Measurements from ENCODE around the gene IL2RG.

The IL2RG gene

GRCh38 chrX:71107762-71108360, 3.5 kb downstream of the IL2RG start:
- peak; percentile 47 to 68 for DNase-seq

DNA sequence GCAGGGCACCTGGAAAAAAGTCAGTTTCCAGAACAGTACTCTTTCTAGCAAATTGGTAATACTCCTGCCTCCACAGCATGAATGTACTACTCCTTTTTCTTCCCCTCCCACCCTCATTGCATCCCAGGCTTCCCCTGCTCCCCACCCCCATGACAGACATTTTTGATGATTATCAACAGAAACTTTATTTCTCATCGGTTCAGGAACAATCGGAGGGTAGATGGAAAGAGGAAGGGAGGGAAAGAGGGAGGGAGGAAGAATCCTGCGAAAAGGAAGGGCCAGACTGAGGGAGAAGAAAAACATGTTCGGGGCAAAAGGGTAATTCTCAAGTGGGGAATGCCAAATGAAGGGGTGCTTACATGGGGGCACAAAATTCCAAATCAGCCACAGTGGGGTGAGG, 4.1 kb downstream of the IL2RG start:
- no peak for DNase-seq

DNA sequence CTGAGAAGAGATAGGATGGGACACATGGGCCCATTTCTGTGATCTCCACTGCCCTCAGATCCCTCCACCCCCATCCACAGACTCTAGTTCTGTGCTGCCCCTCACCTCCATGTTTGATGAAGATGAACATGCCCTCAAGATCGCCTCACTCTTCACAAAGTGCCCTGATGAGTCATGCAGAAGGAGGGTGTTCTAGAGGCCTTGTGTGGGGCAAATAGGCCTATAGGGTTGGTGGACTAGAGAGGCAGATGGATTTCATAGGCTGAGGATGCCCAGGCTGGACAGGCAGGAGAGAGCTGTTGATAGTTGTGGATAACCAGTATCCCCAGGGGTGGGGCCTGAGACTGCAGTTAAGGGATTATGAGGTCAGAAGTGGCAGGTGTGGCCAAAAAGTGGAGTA, 5.0 kb downstream of the IL2RG start, which contains the start of gene CXorf65:
CXorf65 (minus strand) TSS at position 314 of the 400 bp plus-strand sequence; CDS start at position 130, 184 bp downstream.
- DNase-seq = peak; percentile 9 to 24

DNA sequence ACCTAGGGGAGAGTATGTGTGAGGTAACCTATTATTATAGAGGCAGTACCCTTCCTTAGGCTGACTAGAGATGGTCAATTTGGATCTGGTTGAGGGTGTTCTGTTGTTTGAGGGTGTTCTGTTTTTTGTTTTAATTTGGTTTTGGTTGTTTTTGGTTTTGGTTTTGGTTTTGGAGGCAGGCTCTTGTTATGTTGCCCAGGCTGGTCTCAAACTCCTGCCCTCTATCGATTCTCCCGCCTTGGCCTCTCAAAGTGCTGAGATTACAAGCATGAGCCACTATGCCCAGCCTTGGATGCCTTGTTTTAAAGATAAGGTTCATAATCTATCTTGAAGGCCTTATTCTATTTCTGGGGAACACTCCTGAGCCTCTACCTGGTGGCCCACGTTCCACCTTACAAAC, 5.7 kb downstream of the IL2RG start:
- no peak for DNase-seq

DNA sequence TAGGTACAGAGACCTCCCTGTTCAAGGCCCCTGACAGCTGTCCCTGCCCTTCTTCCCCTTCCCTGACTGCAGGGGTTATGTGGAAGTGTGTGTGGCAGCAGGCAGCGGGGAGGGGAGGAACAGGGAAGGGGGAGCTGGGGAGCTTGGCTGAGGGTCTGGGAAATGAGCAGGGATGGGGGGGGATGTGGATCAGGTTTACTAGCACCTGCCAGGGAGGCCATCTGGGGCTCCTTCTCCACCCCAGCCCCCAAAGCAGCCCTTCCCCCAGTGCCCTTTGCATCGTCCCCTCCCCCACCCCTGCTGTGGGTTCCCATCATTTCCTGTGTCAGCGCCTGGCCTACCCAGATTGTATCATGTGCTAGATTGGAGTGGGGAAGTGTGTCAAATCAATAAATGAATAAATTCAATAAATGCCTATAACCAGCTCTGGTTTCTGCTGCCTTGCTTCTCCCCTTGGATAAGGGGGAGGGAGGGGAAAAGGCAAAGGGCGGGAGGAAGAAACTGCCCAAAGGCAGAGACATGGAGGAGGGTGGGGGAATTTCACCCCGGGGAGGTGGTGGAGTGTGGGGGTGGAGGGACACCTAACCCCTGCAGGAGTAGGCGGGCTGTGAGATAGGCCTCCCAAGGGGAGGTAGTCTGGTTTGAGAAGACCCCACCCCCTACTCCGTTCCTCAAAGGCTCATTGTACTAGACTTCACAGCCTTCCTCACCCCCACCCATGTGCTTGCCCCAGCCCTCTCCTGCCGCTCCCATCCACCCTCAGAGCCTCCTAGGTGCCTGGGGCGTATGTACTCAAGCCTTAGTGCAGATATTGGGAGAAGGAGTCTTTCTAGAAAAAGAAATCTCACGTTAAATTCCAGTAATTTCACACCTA, 8.0 kb downstream of the IL2RG start:
- DNase-seq = peak; percentile 86 to 87

GRCh38 chrX:71102292-71102691, 9.1 kb downstream of the IL2RG start:
- DNase-seq = no peak

- no peak for DNase-seq
Observed at GRCh38 chrX:71100581-71101505, 10.5 kb downstream of the IL2RG start.

DNA sequence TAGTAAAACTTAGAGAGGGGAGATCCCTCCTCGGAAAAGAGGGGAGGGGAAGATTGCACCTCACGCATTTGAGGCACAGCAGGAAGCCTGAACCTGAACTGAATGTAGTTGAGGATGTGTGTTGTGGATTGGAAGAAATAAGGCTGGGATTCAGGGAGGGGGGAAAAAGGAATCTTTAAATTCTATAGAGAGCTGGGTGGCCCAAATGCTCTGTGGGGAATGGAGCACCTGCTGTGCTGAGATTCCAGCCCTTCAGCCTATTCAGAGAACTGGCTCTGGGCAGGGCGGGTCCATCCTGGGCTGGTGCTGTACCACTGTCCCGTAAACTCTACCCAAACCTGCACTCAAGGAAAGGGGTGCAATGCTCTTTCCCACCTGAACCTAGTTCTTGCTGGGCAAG, 11.6 kb downstream of the IL2RG start:
- no peak for DNase-seq

DNA sequence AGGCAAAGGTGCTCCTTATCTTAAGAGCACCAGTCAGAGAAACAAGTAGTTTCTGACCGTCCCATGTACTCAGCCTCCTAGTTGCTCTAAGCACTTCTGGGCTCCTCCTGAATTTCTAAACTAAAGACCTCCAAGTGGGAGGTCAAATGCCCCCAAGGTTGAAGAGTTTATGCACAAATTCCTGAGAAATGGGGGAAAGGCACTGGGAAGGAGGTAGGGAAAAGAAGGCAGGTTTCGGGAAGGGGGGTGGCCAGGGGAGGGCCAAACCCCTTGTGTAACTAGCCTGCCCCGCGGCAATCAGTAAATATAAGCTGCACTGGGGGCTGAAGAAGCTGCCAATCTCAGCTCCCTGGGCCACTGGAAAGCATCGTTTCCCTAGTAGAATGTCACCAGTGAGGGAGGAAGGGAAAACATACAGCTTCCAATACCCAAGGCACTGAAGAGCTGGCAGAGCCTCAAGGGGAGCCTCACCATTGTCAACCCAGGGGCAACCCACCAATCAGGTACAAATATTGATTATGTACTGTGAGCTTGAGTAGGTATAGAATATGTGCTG, 12.3 kb downstream of the IL2RG start:
- no peak for DNase-seq

DNA sequence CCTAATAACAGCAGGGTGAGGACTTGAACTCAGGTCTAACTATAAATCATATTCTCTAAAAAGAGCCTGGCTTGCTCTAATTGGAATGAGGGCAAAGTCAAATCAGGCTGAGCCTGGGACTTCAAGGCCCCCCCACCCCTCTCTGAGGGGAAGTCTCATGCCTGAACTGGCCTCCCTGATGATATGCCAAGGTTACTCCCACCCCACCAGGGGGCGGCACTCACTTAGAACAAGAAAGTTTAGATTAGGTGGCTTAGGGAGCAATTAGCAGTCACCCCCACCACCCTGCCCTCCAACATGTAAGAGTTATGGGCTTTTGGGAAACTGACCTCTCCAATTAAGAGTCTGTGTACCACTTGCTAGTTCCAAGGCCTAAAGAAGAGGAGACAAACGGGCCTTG, 13.1 kb downstream of the IL2RG start:
- peak; percentile 66 to 79 for DNase-seq

GRCh38 chrX:71096760-71097032, 14.7 kb downstream of the IL2RG start:
- DNase-seq = no peak

GRCh38 chrX:71095981-71096759, 15.2 kb downstream of the IL2RG start:
- DNase-seq = peak; percentile 56 to 67

DNA sequence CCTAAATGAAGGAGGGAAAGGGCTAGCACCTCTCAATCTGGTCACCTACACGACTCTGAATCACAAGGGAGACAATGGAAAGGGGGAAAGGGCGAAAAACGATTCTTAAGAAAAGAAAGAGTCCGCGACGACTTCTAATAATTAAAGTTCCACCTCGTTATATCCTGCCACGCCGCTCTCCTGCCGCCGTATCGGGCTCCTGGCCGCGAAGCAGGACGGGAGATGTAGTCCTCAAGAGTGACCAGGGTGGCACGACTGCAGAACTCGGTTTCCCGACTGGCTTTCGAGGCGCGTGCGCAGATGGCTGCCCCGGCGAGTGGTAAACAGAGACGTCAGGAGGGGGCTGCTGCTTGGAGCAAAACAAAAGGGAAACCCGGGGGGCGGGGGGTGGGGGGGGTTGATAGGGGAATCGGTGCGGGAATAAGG, 15.8 kb downstream of the IL2RG start, which contains the start of gene FOXO4:
FOXO4 (plus strand) TSS at position 297 of the 426 bp plus-strand sequence. CDS start 678 bp downstream, outside the sequence.
- DNase-seq = peak; percentile 76 to 83

DNA sequence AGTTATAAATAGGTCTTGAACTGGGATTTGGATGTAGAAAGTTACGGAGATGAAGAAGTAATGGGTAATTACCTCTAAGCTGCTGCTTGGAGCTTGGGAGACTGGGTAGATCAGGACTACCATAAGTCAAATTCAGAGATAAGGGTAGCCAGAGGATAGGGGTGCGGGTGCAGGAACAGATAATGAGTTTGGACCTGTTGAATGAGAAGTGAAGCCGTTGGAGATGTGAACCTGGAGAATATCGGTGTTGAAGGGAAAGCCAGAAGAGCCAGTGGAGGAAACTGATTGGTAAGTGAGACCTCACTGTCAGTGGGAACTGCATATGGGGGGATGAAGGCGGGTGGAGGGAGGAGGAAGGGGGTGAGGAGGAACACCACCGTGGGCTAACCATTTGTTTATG, 16.3 kb downstream of the IL2RG start:
- no peak for DNase-seq

DNA sequence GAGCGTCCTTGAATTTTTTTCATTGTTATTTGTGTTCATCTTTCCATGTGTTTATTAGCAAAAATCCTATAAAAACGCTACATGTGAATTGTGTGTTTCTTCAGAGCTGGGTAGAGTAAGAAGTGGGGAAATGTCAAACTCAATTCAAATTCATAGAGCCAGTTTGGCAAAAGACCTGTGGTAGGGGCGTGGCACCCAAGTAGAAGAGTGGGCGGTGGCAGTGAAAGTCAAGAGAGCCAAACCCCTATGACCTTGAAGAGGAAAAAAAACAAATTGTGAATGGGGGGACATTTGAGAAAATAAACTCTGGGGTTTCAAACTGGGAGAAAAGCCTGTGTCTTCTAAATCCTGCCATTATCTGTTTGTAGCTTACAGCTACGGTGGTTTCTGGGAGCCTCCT, 20.1 kb downstream of the IL2RG start:
- no peak for DNase-seq

- DNase-seq = no peak
Observed at GRCh38 chrX:71085900-71086299, 25.5 kb downstream of the IL2RG start.

DNA sequence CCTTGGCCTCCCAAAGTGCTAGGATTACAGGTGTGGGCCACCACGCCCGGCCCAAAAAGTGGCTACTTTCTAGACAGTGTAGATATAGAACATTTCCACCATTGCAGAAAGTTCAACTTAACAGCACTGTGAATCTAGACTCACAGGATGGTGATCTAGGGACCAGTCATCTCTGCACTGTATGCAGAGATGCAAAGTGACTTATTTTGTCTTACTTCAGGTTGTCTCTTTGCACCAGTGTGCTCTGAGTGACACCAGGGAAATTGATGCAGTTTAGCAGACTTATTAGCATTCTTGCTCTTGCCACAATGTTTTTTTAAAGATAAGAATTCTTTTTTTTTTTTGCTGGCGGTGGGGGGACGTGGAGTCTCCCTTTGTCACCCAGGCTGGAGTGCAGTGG, 28.6 kb downstream of the IL2RG start:
- no peak for DNase-seq

DNA sequence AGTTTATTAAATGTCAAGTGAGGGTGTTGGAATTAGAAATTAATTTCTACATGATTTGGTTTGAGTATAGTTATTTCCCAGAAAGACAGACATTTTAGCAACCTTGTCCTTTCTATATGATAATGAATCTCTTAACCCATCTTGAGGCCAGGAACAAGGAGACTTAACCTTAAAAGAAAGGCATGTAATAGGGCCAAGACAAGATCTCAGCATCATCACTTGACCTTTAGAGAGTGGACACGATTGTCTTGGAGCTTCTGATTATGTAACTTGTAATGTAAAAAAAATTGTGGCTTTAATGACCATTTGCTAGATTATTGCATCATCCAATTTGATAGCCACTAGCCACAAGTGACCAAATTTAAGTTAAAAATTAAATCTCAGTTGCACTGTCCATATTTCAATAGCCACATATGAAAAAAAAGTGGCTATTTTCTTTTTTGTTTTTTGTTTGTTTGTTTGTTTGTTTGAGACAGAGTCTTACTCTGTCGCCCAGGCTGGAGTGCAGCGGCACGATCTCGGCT, 29.2 kb downstream of the IL2RG start:
- no peak for DNase-seq

DNA sequence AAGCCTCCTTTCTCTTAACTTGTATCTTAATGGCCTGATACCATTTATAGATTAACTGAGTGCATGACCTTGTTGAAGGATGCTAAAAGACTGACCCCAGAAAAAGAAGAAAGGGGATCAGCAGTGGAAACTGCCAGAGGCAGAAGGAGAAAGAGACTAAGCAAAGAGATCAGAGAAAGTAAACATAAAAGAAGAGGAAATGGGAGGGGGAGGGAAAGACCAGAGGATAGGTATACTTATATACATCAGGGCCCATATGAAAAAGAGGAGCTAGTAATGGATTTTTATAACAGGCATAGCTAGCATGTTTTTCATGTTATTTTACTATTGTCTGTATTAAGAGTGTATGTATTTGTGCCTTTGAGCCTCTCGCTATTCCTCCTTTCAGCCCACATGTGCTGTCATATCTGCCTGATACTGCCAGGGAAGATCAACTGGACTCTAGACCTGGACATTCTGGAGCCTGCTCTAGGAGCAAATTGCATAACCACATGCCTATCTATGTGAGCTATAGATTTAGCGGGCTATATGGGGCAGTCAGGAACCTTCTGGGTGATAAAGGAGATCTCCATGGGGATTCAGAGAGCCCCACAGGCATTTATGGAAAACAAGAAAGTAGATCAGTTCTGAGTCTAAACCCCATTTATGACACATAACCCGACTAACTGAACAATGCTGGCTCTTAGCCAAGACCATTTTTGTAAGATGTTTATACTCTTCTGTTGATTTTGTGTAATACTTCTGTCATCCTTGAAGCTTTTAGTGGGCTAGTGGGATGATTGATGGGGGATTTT, 29.9 kb downstream of the IL2RG start:
- no peak for DNase-seq

GRCh38 chrX:71070531-71070930, 40.8 kb downstream of the IL2RG start:
- no peak for DNase-seq
